Activated CD8-positive, alpha-beta T cell treated with anti-CD3 and anti-CD28 coated beads, Interleukin-2, amount 10 ng/mL, durations not matched to agents 7 days and 5 days (primary cell): ENCODE measurements around the gene DACH1. TPM values are rescaled to one million over a fixed set of nuclear protein-coding genes. Genes with fewer than 3 reads are reported as not detected.

Experiments
- ATAC-seq: fragments of 150-1000 bp; cut with Tn5 transposase; one replicate; pipeline ENCODE4 v1.10.0; 2021; ENCODE audit warnings: moderate library complexity
- CTCF ChIA-PET: fragments of 350-600 bp; sonication (Branson Sonifier 250); formaldehyde crosslinking; loops from one replicate; lab custom pipeline; 2021; ENCODE audit warnings: antibody characterized with exemption; lab: Charles Lee
- POLR2A ChIA-PET: fragments of 350-600 bp; sonication (Branson Sonifier 250); formaldehyde crosslinking; loops from one replicate; lab custom pipeline; 2021; ENCODE audit warnings: antibody characterized with exemption; lab: Charles Lee
- DNase-seq: peaks from one replicate; pipeline ENCODE4 v3.0.0-alpha.2; 2020
- H3K27ac Mint-ChIP-seq: one replicate; pipeline ENCODE4 v1.8.0; 2021; ENCODE audit warnings: mild to moderate bottlenecking, mixed read lengths
- H3K27me3 Mint-ChIP-seq: one replicate; pipeline ENCODE4 v1.8.0; 2021; ENCODE audit warnings: low read depth, mixed read lengths
- H3K36me3 Mint-ChIP-seq: one replicate; pipeline ENCODE4 v1.8.0; 2021; ENCODE audit warnings: low read depth, mixed read lengths
- H3K4me1 Mint-ChIP-seq: one replicate; pipeline ENCODE4 v1.8.0; 2021; ENCODE audit warnings: low read depth, mixed read lengths
- H3K4me3 Mint-ChIP-seq: one replicate; pipeline ENCODE4 v1.8.0; 2021; ENCODE audit warnings: mild to moderate bottlenecking, mixed read lengths
- H3K9me3 Mint-ChIP-seq: one replicate; pipeline ENCODE4 v1.8.0; 2022; ENCODE audit warnings: mixed read lengths; ENCODE audit not compliant: insufficient read depth
- total RNA-seq, 2 experiments: library from RNA; stranded (reverse); gene quantifications; one replicate each; pipeline ENCODE4 v1.2.3, GENCODE V29; 2021

DACH1 gene
- total RNA-seq, 2 experiments from 2014 or later = not detected

GRCh38 chr13:71481501-71481900 is 385.5 kb downstream of the DACH1 start:
- no peak for ATAC-seq
- POLR2A ChIA-PET = no interaction called here
- H3K27ac Mint-ChIP-seq = no peak overlapping the region
- CTCF ChIA-PET = interaction anchor here (1.5 kb wide), 1 partner anchor 13 kb away, joined by 3 read pairs; no protein-coding TSS in a partner anchor
- H3K4me3 Mint-ChIP-seq = no peak overlapping the region
- DNase-seq = no peak
- H3K4me1 Mint-ChIP-seq = no peaks in the 10 kb centered on the region
- H3K36me3 Mint-ChIP-seq = no peaks in the 10 kb centered on the region
- H3K9me3 Mint-ChIP-seq = no peaks in the 10 kb centered on the region
- no peaks in the 10 kb centered on the region for H3K27me3 Mint-ChIP-seq

GRCh38 chr13:71481046-71481445 is 386.0 kb downstream of the DACH1 start:
- no peak overlapping the region for H3K4me3 Mint-ChIP-seq
- H3K36me3 Mint-ChIP-seq = no peaks in the 10 kb centered on the region
- POLR2A ChIA-PET = no interaction called here
- no peaks in the 10 kb centered on the region for H3K4me1 Mint-ChIP-seq
- H3K27me3 Mint-ChIP-seq = no peaks in the 10 kb centered on the region
- H3K9me3 Mint-ChIP-seq = no peaks in the 10 kb centered on the region
- no peak for DNase-seq
- H3K27ac Mint-ChIP-seq = no peak overlapping the region
- CTCF ChIA-PET = interaction anchor here (1.5 kb wide), 1 partner anchor 12 kb away, joined by 3 read pairs; no protein-coding TSS in a partner anchor
- no peak for ATAC-seq

GRCh38 chr13:71477735-71478134 is 389.3 kb downstream of the DACH1 start:
- ChIA-PET POLR2A (no interaction called here), CTCF (interaction anchor here (1.5 kb wide), 1 partner anchor 10 kb away, joined by 5 read pairs; no protein-coding TSS in a partner anchor)
- no peak overlapping the region for H3K4me3 Mint-ChIP-seq
- no peaks in the 10 kb centered on the region for H3K4me1 Mint-ChIP-seq
- H3K36me3 Mint-ChIP-seq = no peaks in the 10 kb centered on the region
- ATAC-seq (no peak), DNase-seq (no peak)
- H3K27me3 Mint-ChIP-seq = no peaks in the 10 kb centered on the region
- no peak overlapping the region for H3K27ac Mint-ChIP-seq
- H3K9me3 Mint-ChIP-seq = no peaks in the 10 kb centered on the region

GRCh38 chr13:71474936-71475335 is 392.1 kb downstream of the DACH1 start:
- no peaks in the 10 kb centered on the region for H3K4me1 Mint-ChIP-seq

GRCh38 chr13:71469626-71470025 is 397.4 kb downstream of the DACH1 start:
- Mint-ChIP-seq H3K4me1 (no peaks in the 10 kb centered on the region), H3K27me3 (no peaks in the 10 kb centered on the region), H3K9me3 (no peaks in the 10 kb centered on the region), H3K36me3 (no peaks in the 10 kb centered on the region), H3K4me3 (no peak overlapping the region), H3K27ac (no peak overlapping the region)
- ATAC-seq (no peak), DNase-seq (no peak)
- ChIA-PET POLR2A (no interaction called here), CTCF (no interaction called here)

More at GRCh38 chr13:71474936-71475335, 392.1 kb downstream of the DACH1 start:
- Mint-ChIP-seq H3K4me3 (no peak overlapping the region), H3K36me3 (no peaks in the 10 kb centered on the region), H3K27me3 (no peaks in the 10 kb centered on the region), H3K9me3 (no peaks in the 10 kb centered on the region), H3K27ac (no peak overlapping the region)
- ATAC-seq (no peak), DNase-seq (no peak)
- ChIA-PET CTCF (no interaction called here), POLR2A (no interaction called here)

- Mint-ChIP-seq H3K27ac (no peak overlapping the region), H3K27me3 (no peaks in the 10 kb centered on the region), H3K9me3 (no peaks in the 10 kb centered on the region), H3K4me3 (no peak overlapping the region), H3K36me3 (no peaks in the 10 kb centered on the region), H3K4me1 (no peaks in the 10 kb centered on the region)
- CTCF ChIA-PET = no interaction called here
- DNase-seq (no peak), ATAC-seq (no peak)
- POLR2A ChIA-PET = no interaction called here
These were observed 402.3 kb downstream of the DACH1 start for GRCh38 chr13:71464686-71465085.

- Mint-ChIP-seq H3K27ac (no peak overlapping the region), H3K36me3 (no peaks in the 10 kb centered on the region), H3K4me1 (no peaks in the 10 kb centered on the region), H3K27me3 (no peaks in the 10 kb centered on the region), H3K9me3 (no peaks in the 10 kb centered on the region), H3K4me3 (no peak overlapping the region)
- DNase-seq = no peak
- POLR2A ChIA-PET = no interaction called here
- no peak for ATAC-seq
- CTCF ChIA-PET = no interaction called here
These were observed 405.1 kb downstream of the DACH1 start for GRCh38 chr13:71461892-71462291.

- H3K27ac Mint-ChIP-seq = no peak overlapping the region
- no peaks in the 10 kb centered on the region for H3K36me3 Mint-ChIP-seq
- H3K27me3 Mint-ChIP-seq = no peaks in the 10 kb centered on the region
- DNase-seq (no peak), ATAC-seq (no peak)
- H3K4me3 Mint-ChIP-seq = no peak overlapping the region
- CTCF ChIA-PET = no interaction called here
- no peaks in the 10 kb centered on the region for H3K9me3 Mint-ChIP-seq
- POLR2A ChIA-PET = no interaction called here
- H3K4me1 Mint-ChIP-seq = no peaks in the 10 kb centered on the region
These were observed 406.8 kb downstream of the DACH1 start for GRCh38 chr13:71460211-71460610.

GRCh38 chr13:71459708-71460107 is 407.3 kb downstream of the DACH1 start:
- ATAC-seq (no peak), DNase-seq (no peak)
- no peaks in the 10 kb centered on the region for H3K9me3 Mint-ChIP-seq
- no peaks in the 10 kb centered on the region for H3K36me3 Mint-ChIP-seq
- CTCF ChIA-PET = no interaction called here
- H3K4me1 Mint-ChIP-seq = no peaks in the 10 kb centered on the region
- POLR2A ChIA-PET = no interaction called here
- H3K27me3 Mint-ChIP-seq = no peaks in the 10 kb centered on the region
- H3K27ac Mint-ChIP-seq = no peak overlapping the region
- no peak overlapping the region for H3K4me3 Mint-ChIP-seq

GRCh38 chr13:71457645-71458044 is 409.4 kb downstream of the DACH1 start:
- no peaks in the 10 kb centered on the region for H3K4me1 Mint-ChIP-seq
- H3K36me3 Mint-ChIP-seq = no peaks in the 10 kb centered on the region
- H3K27ac Mint-ChIP-seq = no peak overlapping the region
- H3K4me3 Mint-ChIP-seq = no peak overlapping the region
- ChIA-PET CTCF (no interaction called here), POLR2A (no interaction called here)
- H3K27me3 Mint-ChIP-seq = no peaks in the 10 kb centered on the region
- ATAC-seq (no peak), DNase-seq (no peak)
- no peaks in the 10 kb centered on the region for H3K9me3 Mint-ChIP-seq

- no peaks in the 10 kb centered on the region for H3K9me3 Mint-ChIP-seq
- no peaks in the 10 kb centered on the region for H3K27me3 Mint-ChIP-seq
- no peaks in the 10 kb centered on the region for H3K36me3 Mint-ChIP-seq
- CTCF ChIA-PET = no interaction called here
- no peaks in the 10 kb centered on the region for H3K4me1 Mint-ChIP-seq
- H3K4me3 Mint-ChIP-seq = no peak overlapping the region
- ATAC-seq = no peak
- no peak overlapping the region for H3K27ac Mint-ChIP-seq
- DNase-seq = no peak
- POLR2A ChIA-PET = no interaction called here
These were observed 410.9 kb downstream of the DACH1 start for GRCh38 chr13:71456136-71456535.

- H3K4me1 Mint-ChIP-seq = no peaks in the 10 kb centered on the region
- ATAC-seq = no peak
- H3K4me3 Mint-ChIP-seq = no peak overlapping the region
- ChIA-PET POLR2A (no interaction called here), CTCF (no interaction called here)
- H3K27ac Mint-ChIP-seq = no peak overlapping the region
- DNase-seq = no peak
- no peaks in the 10 kb centered on the region for H3K27me3 Mint-ChIP-seq
- H3K36me3 Mint-ChIP-seq = no peaks in the 10 kb centered on the region
- no peaks in the 10 kb centered on the region for H3K9me3 Mint-ChIP-seq
These were observed 412.5 kb downstream of the DACH1 start for GRCh38 chr13:71454509-71454908.

GRCh38 chr13:71448080-71448630 is 418.8 kb downstream of the DACH1 start:
- ATAC-seq (no peak), DNase-seq (no peak)
- CTCF ChIA-PET = no interaction called here
- Mint-ChIP-seq H3K9me3 (no peaks in the 10 kb centered on the region), H3K27me3 (no peaks in the 10 kb centered on the region), H3K36me3 (no peaks in the 10 kb centered on the region), H3K4me1 (no peaks in the 10 kb centered on the region), H3K4me3 (no peak overlapping the region), H3K27ac (no peak overlapping the region)
- POLR2A ChIA-PET = no interaction called here
